ENCODE results near the gene POLD4.

Gene POLD4

GRCh38 chr11:67311556-67312082, 41.7 kb downstream of the POLD4 start:
- no peak overlapping the region for H3K4me3 ChIP-seq (ENCODE audit: low read length)
- no peak for DNase-seq (ENCODE audit: low read depth)
- TF ChIP-seq CTCF (conservative IDR thresholded peaks at IDR 0.05; ENCODE audit: low read length) = no peak

- H3K4me3 ChIP-seq (ENCODE audit: low read length) = no peak overlapping the region
- no peak for TF ChIP-seq CTCF (conservative IDR thresholded peaks at IDR 0.05; ENCODE audit: low read length)
- DNase-seq (ENCODE audit: low read depth) = no peak
Measured at GRCh38 chr11:67311051-67311555, 42.2 kb downstream of the POLD4 start.

- no peak for DNase-seq (ENCODE audit: low read depth)
- no peak overlapping the region for H3K4me3 ChIP-seq (ENCODE audit: low read length)
- TF ChIP-seq CTCF (conservative IDR thresholded peaks at IDR 0.05; ENCODE audit: low read length) = no peak
Measured at GRCh38 chr11:67310246-67311050, 42.9 kb downstream of the POLD4 start.

GRCh38 chr11:67309661-67310061, 43.7 kb downstream of the POLD4 start:
- no peak overlapping the region for H3K4me3 ChIP-seq (ENCODE audit: low read length)
- TF ChIP-seq CTCF (conservative IDR thresholded peaks at IDR 0.05; ENCODE audit: low read length) = no peak
- DNase-seq (ENCODE audit: low read depth) = no peak

- no peak for DNase-seq (ENCODE audit: low read depth)
- no peak for TF ChIP-seq CTCF (conservative IDR thresholded peaks at IDR 0.05; ENCODE audit: low read length)
- no peak overlapping the region for H3K4me3 ChIP-seq (ENCODE audit: low read length)
Measured at GRCh38 chr11:67309166-67309565, 44.2 kb downstream of the POLD4 start.

GRCh38 chr11:67308031-67308866, 45.1 kb downstream of the POLD4 start:
- H3K4me3 ChIP-seq (ENCODE audit: low read length) = no peak overlapping the region
- TF ChIP-seq CTCF (conservative IDR thresholded peaks at IDR 0.05; ENCODE audit: low read length) = no peak
- DNase-seq (ENCODE audit: low read depth) = no peak
